GM19328 (cell line): ENCODE results near the gene MYBBP1A.

Source experiments
- ATAC-seq: cut with Tn5 transposase; IDR thresholded peaks from one replicate; pipeline ENCODE4 v1.9.1; 2021; ENCODE audit warnings: mild to moderate bottlenecking, moderate library complexity; ENCODE audit not compliant: unreplicated experiment

MYBBP1A gene

GRCh38 chr17:4523946-4524345 lies 31.2 kb downstream of the MYBBP1A start:
- no peak for ATAC-seq

DNA sequence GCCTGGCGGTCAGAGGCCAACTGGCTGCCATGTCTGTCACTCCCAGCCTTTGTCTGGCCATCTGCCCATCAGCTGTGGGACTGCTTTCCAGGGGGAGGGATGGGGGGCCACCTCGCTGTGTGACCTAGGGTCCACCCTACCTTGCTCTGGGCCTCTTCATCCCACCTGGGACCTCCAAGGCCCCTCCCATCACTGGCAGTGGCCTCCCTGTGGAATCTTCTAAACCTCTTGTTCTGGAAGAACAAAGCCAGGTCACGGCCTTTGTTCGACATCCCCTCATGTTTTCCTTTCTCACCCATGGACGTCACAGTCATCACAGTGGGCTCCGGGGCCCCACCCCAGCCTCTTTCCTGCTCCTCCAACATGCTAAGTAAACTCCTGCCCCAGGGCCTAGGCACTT lies 32.5 kb downstream of the MYBBP1A start:
- no peak for ATAC-seq

DNA sequence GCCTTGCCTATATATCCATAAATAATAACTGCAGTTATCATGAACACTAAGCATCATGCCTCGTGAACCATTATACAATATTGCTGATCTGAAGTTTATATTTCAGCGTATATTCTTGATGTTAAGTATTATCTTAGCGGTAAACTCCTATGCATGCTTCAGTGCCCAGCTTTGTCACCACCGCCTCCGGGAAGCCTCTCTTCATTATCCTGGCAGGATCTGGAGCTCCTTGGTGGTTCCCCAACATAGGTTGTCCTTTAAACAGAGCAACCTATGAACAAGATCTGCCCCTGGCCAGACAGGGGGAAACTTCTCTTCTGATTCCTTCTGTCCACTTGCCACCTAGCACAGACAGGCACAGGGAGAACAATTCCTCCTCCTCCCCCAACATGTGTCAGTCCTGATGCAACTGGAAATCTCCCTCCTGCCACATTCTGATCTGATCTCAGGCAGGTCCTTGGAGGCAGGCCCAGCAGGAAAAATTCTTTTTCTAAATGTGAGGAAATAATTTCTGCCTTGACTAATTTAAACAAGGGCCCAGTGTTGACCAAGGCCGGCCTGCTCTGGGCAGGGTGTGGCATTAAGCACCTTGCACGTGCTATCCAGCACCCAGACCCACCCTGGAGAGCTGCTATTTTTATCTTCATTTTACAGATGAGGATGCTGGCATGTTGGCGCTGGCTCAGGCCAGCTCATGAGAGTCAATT lies 34.1 kb downstream of the MYBBP1A start:
- no peak for ATAC-seq

DNA sequence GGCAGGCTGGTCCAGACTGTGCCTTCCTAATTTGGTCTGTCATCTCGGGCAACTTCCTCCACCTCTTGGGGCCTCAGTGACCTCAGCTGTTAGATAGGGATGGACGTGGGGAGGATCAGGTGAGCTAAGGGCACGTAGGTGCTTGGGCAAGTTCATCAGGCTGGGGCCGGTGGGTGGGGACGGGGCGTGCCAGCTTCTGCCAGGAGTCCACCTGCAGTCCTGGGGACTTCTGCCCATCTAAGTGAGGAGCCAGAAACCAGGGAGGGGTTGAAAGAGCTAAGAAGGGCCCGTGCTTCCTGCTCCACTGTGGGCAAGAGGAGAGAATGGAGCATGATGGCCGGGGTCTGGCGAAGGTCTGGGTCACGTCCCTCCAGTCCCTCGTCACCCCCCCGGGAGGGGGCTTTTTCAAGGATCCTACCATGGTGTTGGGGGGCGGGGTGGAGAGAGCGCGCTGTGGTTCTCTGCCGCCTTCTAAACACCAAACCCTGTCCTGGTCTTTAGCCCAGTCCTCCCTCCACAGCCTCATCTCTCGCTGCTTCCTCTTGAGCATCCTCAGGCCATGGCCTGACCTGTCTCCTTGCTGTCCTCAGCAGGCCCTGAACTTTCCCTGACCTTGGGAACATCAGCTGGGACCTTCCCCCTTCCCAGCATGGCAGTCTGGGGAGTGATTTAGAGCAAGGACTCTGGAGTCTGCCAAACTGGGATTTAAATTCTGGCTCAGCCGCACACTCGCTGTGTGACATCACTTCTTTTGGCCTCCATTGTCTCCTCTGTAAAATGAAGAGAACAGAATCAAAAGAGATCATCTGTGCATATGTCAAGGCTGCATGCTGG lies 34.9 kb downstream of the MYBBP1A start:
- no peak for ATAC-seq

GRCh38 chr17:4519361-4519788 lies 35.8 kb downstream of the MYBBP1A start:
- ATAC-seq: no peak

- ATAC-seq: no peak
Observed at GRCh38 chr17:4518901-4519300, 36.3 kb downstream of the MYBBP1A start.

- no peak for ATAC-seq
Observed at GRCh38 chr17:4516735-4517134, 38.4 kb downstream of the MYBBP1A start.

DNA sequence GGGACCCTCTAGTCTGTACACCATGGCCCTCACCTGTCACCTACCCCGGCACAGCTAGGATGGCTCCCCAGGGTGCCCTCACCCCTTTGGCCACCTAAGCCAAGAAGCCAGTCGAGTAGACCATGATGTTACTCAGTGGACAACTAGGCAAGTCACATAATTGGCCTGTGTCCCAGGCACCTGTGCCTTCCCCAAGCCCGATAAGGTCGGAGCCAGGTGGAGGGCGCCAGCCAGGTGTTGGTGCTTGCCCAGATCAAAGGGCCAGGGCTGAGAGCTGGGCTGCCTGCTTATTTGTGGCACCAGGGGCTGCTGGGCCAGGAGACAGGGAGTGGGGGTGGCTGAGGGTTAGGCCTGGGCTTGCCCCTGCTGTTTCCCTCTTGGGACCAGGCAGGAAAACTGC lies 39.7 kb downstream of the MYBBP1A start:
- no peak for ATAC-seq

DNA sequence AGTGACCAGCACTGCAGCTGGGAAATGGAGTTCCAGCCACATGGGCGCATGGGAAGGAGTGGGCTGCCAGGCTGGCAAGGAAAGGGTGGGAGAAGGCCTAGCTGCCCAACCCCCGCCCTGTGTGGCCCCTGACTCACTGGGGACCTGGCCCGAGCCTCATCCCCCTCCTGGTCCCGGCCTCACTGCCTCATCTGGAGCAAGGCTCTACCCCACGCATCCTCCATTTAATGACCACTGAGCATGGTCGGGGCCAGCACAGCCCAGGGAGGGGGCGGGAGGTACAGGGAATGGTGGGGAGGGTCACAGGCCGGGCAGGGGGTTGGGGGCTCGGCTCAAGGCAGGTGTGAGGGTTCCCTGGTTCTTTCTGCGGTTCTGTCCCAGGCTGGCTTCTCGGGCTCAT lies 40.4 kb downstream of the MYBBP1A start:
- no peak for ATAC-seq

GRCh38 chr17:4514206-4514605 lies 41.0 kb downstream of the MYBBP1A start:
- no peak for ATAC-seq

GRCh38 chr17:4513113-4514032 lies 41.8 kb downstream of the MYBBP1A start:
- no peak for ATAC-seq

- no peak for ATAC-seq
Observed at GRCh38 chr17:4512156-4513112, 42.8 kb downstream of the MYBBP1A start.

DNA sequence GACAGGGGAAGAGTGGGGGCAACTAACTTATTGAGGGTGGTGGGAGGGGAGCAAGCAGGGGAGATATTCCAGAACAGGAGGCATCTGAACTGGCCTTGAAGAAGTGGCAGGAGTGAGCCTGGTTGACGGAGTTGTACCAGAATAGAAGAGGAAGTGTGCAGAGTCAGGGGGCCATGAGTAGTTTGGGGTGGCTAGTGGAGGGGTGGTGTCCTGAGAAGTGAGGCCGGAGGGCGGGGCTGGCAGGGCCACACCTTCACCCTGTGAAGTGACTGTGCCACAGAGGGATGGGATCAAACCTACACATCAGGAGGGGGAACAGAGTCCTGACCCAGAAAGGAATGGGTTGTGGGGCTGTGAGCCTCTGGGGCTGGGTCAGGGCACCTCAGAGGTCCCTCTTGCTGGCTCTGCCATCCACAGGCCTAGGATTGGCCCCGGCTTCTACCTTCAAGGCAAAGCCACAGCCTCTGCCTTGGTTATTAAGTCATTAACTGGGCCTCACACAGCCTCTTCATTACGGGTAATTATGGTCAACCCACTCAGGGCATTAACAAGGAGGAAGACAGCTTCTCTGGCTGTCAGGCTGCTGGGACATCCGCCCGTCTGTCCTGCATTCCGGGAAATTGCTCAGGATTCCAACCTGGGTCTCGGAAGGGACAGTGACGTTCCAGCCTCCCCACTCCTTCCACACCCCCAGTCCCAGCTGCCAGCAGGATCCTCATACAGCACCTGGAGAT lies 43.8 kb downstream of the MYBBP1A start:
- ATAC-seq: no peak

- no peak for ATAC-seq
Observed at GRCh38 chr17:4510618-4510941, 44.6 kb downstream of the MYBBP1A start.

DNA sequence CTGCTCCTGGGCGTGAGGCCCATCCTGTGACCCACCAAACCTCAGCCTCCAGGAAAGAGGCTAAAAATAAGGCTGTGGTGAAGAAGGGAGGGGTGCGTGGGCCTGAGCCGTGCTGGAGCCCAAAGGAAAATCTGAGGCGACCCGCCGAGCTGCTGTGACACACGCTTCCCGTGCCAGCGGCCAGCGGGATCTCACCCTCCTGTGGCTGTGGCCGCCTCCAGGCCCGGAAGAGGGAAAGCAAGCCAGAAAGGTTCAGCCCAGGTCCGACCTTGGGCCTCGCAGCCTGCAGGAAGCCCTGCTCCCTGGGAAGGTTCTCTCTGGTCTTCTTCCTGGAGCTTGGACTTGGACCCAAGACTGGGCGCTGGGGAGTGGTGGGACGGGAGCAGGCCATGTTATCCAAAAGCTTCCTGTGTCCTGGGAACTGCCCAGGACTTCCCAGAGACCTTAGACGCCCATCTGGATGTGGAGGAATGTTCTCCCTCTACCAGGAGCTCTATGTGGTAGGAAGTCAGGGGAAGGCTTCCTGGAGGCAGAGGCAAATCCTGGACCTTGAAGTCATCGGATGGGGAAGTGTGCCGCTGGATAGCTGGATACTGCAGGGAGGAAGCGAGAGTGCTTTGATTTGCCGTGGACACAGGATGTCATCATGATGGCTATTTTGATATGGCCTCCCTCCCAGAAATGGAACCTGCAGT lies 45.1 kb downstream of the MYBBP1A start:
- no peak for ATAC-seq

DNA sequence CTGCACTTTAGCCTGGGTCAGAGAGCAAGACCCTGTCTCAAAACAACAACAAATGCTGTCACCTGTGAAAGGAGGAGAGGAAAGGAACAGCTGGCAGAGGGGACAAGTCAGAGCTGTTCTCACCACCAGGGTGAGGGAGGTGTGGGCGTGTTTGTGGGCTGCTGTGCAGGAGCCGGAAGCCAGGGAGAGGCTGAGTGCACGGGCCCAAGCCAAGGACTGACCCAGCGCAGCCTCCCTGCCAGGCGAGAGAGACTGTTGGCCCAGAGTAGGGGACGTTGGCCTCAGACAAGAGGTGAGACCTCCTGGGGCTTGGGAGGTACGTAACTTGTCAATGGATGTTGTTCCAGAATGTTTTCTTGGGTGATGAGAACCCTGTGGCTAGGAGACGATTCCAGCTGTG lies 45.8 kb downstream of the MYBBP1A start:
- no peak for ATAC-seq

DNA sequence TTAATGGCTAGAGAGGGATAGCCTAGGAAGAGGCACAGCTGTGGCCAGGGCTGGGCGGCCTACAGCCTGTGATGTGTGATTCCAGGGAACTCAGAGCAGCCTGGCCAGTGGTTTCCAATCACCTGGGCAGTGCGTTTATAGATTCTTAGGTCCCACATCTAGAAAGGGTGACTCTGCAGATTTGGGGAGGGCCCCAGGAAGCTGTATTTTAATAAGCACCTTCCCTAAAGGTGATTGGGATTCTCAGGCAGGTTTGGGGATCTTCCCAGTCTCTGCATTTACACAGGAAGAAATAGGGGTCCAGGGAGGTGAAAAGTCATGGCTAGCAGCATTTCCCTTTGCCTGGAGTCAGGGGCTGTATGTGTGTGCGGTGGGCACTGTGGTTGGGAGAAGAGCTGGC lies 47.0 kb downstream of the MYBBP1A start:
- no peak for ATAC-seq

GRCh38 chr17:4507361-4508111 lies 47.6 kb downstream of the MYBBP1A start:
- ATAC-seq: no peak
